K562 (cell line): ENCODE results near the gene UBXN6. TPM values are rescaled to one million over a fixed set of nuclear protein-coding genes. Genes with fewer than 3 reads are reported as not detected.
A peak's percentile ranks its signal among the peaks of the same experiment; 100 is the strongest.

Experiments
- ATAC-seq: fragments of 200-7000 bp; cut with Tn5 transposase; 3 replicates; pipeline ENCODE4 v1.9.1; 2020; ENCODE audit warnings: moderate library complexity
- BruUV-seq: library from RNA; stranded (reverse); fragments of 400-500 nt; replicated peaks from 2 replicates; lab custom pipeline; 2021; lab: Mats Ljungman, UMichigan
- CTCF ChIA-PET: fragments of 300-600 bp; formaldehyde crosslinking; extraction: SDS; loops from one replicate; lab custom pipeline; 2021; ENCODE audit warnings: low intra/inter-chr PET ratio; lab: Yijun Ruan, JAX
- POLR2A ChIA-PET: fragments of 300-600, 350-650 bp; sonication (Branson Sonifier 250); formaldehyde crosslinking; extraction: SDS; loops from one replicate; lab custom pipeline; 2021; ENCODE audit warnings: antibody characterized with exemption, inconsistent platforms; lab: Yijun Ruan, JAX
- DNase-seq, 4 experiments: peaks; one replicate each; pipeline versions ENCODE4 v3.0.0 to v3.0.0-alpha.2; 2011 to 2018; ENCODE audit warnings: low spot score in 3 of 4, mixed read lengths in 3 of 4; ENCODE audit errors: extremely low read depth in 1 of 4
- FAIRE-seq: peaks from 2 replicates; lab custom pipeline; 2011; peaks lifted over from hg19 to GRCh38; lab: Jason Lieb, UNC
- H2AFZ ChIP-seq: 2 replicates; pipeline ENCODE4 v1.6.0; 2011; ENCODE audit warnings: low read depth, low read length, control low read depth, inconsistent platforms
- H3K27ac ChIP-seq: fragments of 200-600 bp; 3 replicates; pipeline ENCODE4 v1.8.0; 2011; ENCODE audit warnings: low read depth, mild to moderate bottlenecking, control low read depth, inconsistent platforms, low read length, moderate library complexity, mixed read lengths; ENCODE audit errors: extremely low read depth
- H3K27me3 ChIP-seq, 2 experiments: fragments of 300-600 bp in 1 of 2; 2 replicates in 1 of 2; 3 replicates in 1 of 2; pipeline versions ENCODE4 v1.6.0 to v1.8.0; 2011; ENCODE audit warnings: inconsistent platforms in 2 of 2, low read length in 2 of 2, mild to moderate bottlenecking in 1 of 2, mixed read lengths in 1 of 2, moderate library complexity in 1 of 2; ENCODE audit not compliant: control insufficient read depth in 2 of 2, insufficient read depth in 2 of 2
- H3K36me3 ChIP-seq: fragments of 300-600 bp; 3 replicates; pipeline ENCODE4 v1.8.0; 2011; ENCODE audit warnings: mild to moderate bottlenecking, low read length, inconsistent platforms; ENCODE audit not compliant: control insufficient read depth, insufficient read depth
- H3K4me1 ChIP-seq, 2 experiments: fragments of 200-600 bp in 1 of 2; replicated peaks in 1 of 2; 2 replicates in 1 of 2; 3 replicates in 1 of 2; pipeline versions ENCODE4 v1.5.1 to v1.8.0; 2011; ENCODE audit warnings: inconsistent platforms in 2 of 2, low read length in 2 of 2, mild to moderate bottlenecking in 1 of 2, mixed read lengths in 1 of 2, moderate library complexity in 1 of 2; ENCODE audit not compliant: control insufficient read depth in 2 of 2, insufficient read depth in 2 of 2
- H3K4me2 ChIP-seq: 2 replicates; pipeline ENCODE4 v1.6.1; 2011; ENCODE audit warnings: low read length, control low read depth, inconsistent platforms, mixed read lengths; ENCODE audit not compliant: insufficient read depth
- H3K4me3 ChIP-seq: fragments of 200-600 bp; sonication (generic), shearing (Covaris generic); 2 replicates; pipeline ENCODE4 v1.5.1; 2016; ENCODE audit warnings: control low read depth, inconsistent platforms
- H3K79me2 ChIP-seq: fragments of 200-600 bp; 3 replicates; pipeline ENCODE4 v1.8.0; 2011; ENCODE audit warnings: low read length, inconsistent platforms; ENCODE audit not compliant: control insufficient read depth, insufficient read depth
- H3K9ac ChIP-seq, 2 experiments: 2 replicates each; pipeline versions ENCODE4 v1.6.0 to v1.6.1; 2011; ENCODE audit warnings: low read depth in 2 of 2, low read length in 2 of 2, control low read depth in 1 of 2, inconsistent platforms in 1 of 2, mild to moderate bottlenecking in 1 of 2, mixed read lengths in 1 of 2; ENCODE audit not compliant: insufficient read depth in 1 of 2
- H3K9me1 ChIP-seq: one replicate; pipeline ENCODE4 v1.6.0; 2011; ENCODE audit warnings: inconsistent platforms, mild to moderate bottlenecking, low read length, moderate library complexity; ENCODE audit not compliant: control insufficient read depth, insufficient read depth
- H3K9me3 ChIP-seq: replicated peaks from 2 replicates; pipeline ENCODE4 v1.5.1; 2011; ENCODE audit warnings: low read depth, low read length, inconsistent platforms; ENCODE audit not compliant: control insufficient read depth, insufficient read depth
- H4K20me1 ChIP-seq: replicated peaks from 2 replicates; pipeline ENCODE4 v1.6.1; 2011; ENCODE audit warnings: low read length, inconsistent platforms, mixed read lengths; ENCODE audit not compliant: control insufficient read depth, insufficient read depth
- BMI1 ChIP-seq: fragments of 150-350 bp; IDR thresholded peaks from 2 replicates; pipeline ENCODE4 v1.6.1; 2014; ENCODE audit warnings: low read length
- ETS1 ChIP-seq: conservative IDR thresholded peaks from 2 replicates; pipeline ENCODE4 v1.6.1; 2011; ENCODE audit warnings: low read depth, mild to moderate bottlenecking, low read length; ENCODE audit not compliant: control insufficient read depth
- EZH2 ChIP-seq: IDR thresholded peaks from 2 replicates; pipeline ENCODE4 v1.6.1; 2012; ENCODE audit warnings: low read depth, mild to moderate bottlenecking, inconsistent platforms, low read length, borderline replicate concordance
- NCOA6 ChIP-seq: fragments of 450-650 bp; IDR thresholded peaks from 2 replicates; pipeline ENCODE4 v1.6.1; 2017; ENCODE audit warnings: mild to moderate bottlenecking
- NFE2 ChIP-seq: IDR thresholded peaks from 2 replicates; pipeline ENCODE4 v1.6.1; 2014; ENCODE audit warnings: antibody characterized with exemption, low read depth
- POLR3G ChIP-seq: IDR thresholded peaks from 2 replicates; pipeline ENCODE4 v1.6.1; 2011; ENCODE audit not compliant: insufficient read length, insufficient replicate concordance; ENCODE audit errors: extremely low read depth
- TAF7 ChIP-seq: fragments of 450-650 bp; IDR thresholded peaks from 2 replicates; pipeline ENCODE4 v1.6.1; 2016; ENCODE audit warnings: missing genetic modification characterization, missing compliant biosample characterization
- ZNF586 ChIP-seq: fragments of 450-650 bp; formaldehyde crosslinking; conservative IDR thresholded peaks from 2 replicates; pipeline ENCODE4 v1.4.0; 2020; ENCODE audit warnings: mild to moderate bottlenecking, moderate library complexity
- WGBS: fragments of 100-300 bp; shearing (Covaris generic); methylation state at CpG from one replicate; pipeline ENCODE4 v1.1.6; 2016; ENCODE audit warnings: low coverage, mixed read lengths; ENCODE audit not compliant: insufficient coverage; ENCODE audit errors: missing lambda C conversion rate; 5-methylcytosine and 5-hydroxymethylcytosine counted together
- in situ Hi-C: fragments of 300-500 bp; cut with MboI; formaldehyde crosslinking; loops from 4 replicates; pipeline ENCODE4 v1.15.0; 2018; ENCODE audit warnings: inconsistent platforms, mixed read lengths
- intact Hi-C: fragments of 100-400 bp; cut with micrococcal nuclease; formaldehyde crosslinking; loops from 2 replicates; pipeline ENCODE4 v1.14.2; 2022
- polyA plus RNA-seq, 8 experiments: library from polyadenylated mRNA; depleted of rRNA in 4 of 8; stranded (reverse) in 5 of 8; unstranded in 3 of 8; fragments of >200 nt; fragmentation: Nextera tagmentation in 2 of 8; fragmentation: Illumina TruSeq in 1 of 8; extraction: Ambion mirVana in 2 of 8; extraction: Trizol in 1 of 8; gene quantifications; 2 replicates each; pipeline versions ENCODE4 v1.2.1 to v1.2.3, GENCODE V29; 2011 to 2014; ENCODE audit warnings: inconsistent platforms in 1 of 8, missing spikeins in 1 of 8
- total RNA-seq, 7 experiments: library from RNA; depleted of rRNA in 6 of 7; stranded (reverse); fragments of >200 nt in 6 of 7; fragmentation: Illumina TruSeq in 2 of 7; extraction: Trizol in 2 of 7; gene quantifications; 2 replicates each; pipeline versions ENCODE4 v1.2.1 to v1.2.3, GENCODE V29; 2011 to 2021; ENCODE audit warnings: low replicate concordance in 1 of 7

The UBXN6 gene
- total and polyA plus RNA-seq, 9 of the 15 experiments (the other 6 are each of a cell fraction or from before 2014, with no cell fraction given), result 0.48 to 90.2 (median 29.5) TPM

DNA sequence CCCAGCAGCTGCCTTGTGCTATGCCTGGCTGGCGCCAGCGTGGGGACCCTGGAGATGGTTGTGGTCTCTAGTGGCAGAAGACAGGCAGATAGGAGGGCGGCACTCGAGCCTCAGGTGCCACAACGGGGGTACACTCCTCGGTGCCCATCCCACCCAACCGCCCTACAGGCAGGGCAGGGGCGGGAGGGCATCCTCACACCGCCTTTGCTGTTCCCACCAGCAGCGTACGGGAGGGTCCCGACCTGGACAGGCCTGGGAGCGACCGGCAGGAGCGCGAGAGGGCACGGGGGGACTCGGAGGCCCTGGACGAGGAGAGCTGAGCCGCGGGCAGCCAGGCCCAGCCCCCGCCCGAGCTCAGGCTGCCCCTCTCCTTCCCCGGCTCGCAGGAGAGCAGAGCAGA is 44.1 kb upstream of the UBXN6 start:
- Histone ChIP-seq H3K36me3 (peaks cover 36% of the 10 kb centered on the region; the same call in 1 of the 3 replicates), H3K27me3 (no peaks in the 10 kb centered on the region)
- CTCF ChIA-PET, result no interaction called here
- intact Hi-C loops, result no loop called here
- no peak for TF ChIP-seq ZNF586 (CRISPR knock-in tag)
- TF ChIP-seq ETS1, result no peak
- no peak for TF ChIP-seq NFE2
- TF ChIP-seq NCOA6, result no peak
- no peak for TF ChIP-seq EZH2
- no peak for TF ChIP-seq TAF7 (tag)
- no peak for TF ChIP-seq BMI1
- no peak for TF ChIP-seq POLR3G
- TF ChIP-seq, all 486 proteins: peak for 0
- Histone ChIP-seq H3K4me1 (peaks cover 0 to 53% of the 10 kb centered on the region in 2 experiments; a peak in 2 of 5 replicates), H3K4me2 (no peak overlapping the region), H4K20me1 (peaks cover 5% of the 10 kb centered on the region; the same call in 1 of the 2 replicates), H3K27ac (no peak overlapping the region), H2AFZ (no peak overlapping the region), H3K79me2 (no peaks in the 10 kb centered on the region), H3K9me1 (peaks cover 3% of the 10 kb centered on the region), H3K9ac (no peak overlapping the region), H3K4me3 (no peak overlapping the region), H3K9me3 (no peaks in the 10 kb centered on the region)
- DNase-seq (no peak), FAIRE-seq (no peak), ATAC-seq (no peak)
- in situ Hi-C loops, result no loop called here
- WGBS, result 97% methylated on average over 20 of the region's 25 CpGs
- BruUV-seq, result TSS peak; percentile 38
- POLR2A ChIA-PET, result interaction anchor here (1.2 kb wide), 1 partner anchor 14 kb away, joined by 3 read pairs; no protein-coding TSS in a partner anchor
